SK-N-SH (cell line): ENCODE measurements around the gene ZNF711.
"Not testable (repeated sequence)": the region's sequence is repeated elsewhere in the genome, so short reads cannot be mapped to it uniquely, and the experiment has no call there.

Experiments used
- CTCF ChIP-seq: fragments of 200-600 bp; sonication (generic); IDR thresholded peaks from 2 replicates; pipeline ENCODE4 v1.6.1; 2017; ENCODE audit warnings: antibody characterized with exemption, mild to moderate bottlenecking, moderate library complexity
- EP300 ChIP-seq, 2 experiments: IDR thresholded peaks; 2 replicates each; pipeline versions ENCODE4 v1.4.0 to v1.6.1; 2012; ENCODE audit warnings: borderline replicate concordance in 1 of 2, low read depth in 1 of 2, low read length in 1 of 2
- EZH2phosphoT487 ChIP-seq: fragments of 200-600 bp; sonication (generic); IDR thresholded peaks from 2 replicates; pipeline ENCODE4 v1.6.1; 2017; ENCODE audit warnings: low read depth, mixed run types, mild to moderate bottlenecking, antibody characterized with exemption, moderate library complexity, borderline replicate concordance
- FOXJ3 ChIP-seq: sonication (generic); formaldehyde crosslinking; IDR thresholded peaks from 2 replicates; pipeline ENCODE4 v1.5.1; 2020; ENCODE audit warnings: mild to moderate bottlenecking, missing genetic modification reagents
- GABPA ChIP-seq: IDR thresholded peaks from 2 replicates; pipeline ENCODE4 v1.4.0; 2012; ENCODE audit warnings: low read depth, mild to moderate bottlenecking
- NFIC ChIP-seq: IDR thresholded peaks from 2 replicates; pipeline ENCODE4 v1.4.0; 2012; ENCODE audit warnings: borderline replicate concordance
- POLR2AphosphoS5 ChIP-seq: IDR thresholded peaks from 2 replicates; pipeline ENCODE4 v1.6.1; 2012; ENCODE audit warnings: low read depth, low read length
- RAD21 ChIP-seq: IDR thresholded peaks from 2 replicates; pipeline ENCODE4 v1.6.1; 2012; ENCODE audit warnings: mild to moderate bottlenecking, low read length
- RCOR1 ChIP-seq: fragments of 150-350 bp; IDR thresholded peaks from 2 replicates; pipeline ENCODE4 v1.6.1; 2017; ENCODE audit warnings: antibody characterized with exemption, low read length
- USF1 ChIP-seq: IDR thresholded peaks from 2 replicates; pipeline ENCODE4 v1.4.0; 2012; ENCODE audit warnings: low read depth, borderline replicate concordance
- TF ChIP-seq, protein P1 (sequence below): IDR thresholded peaks from 2 replicates; pipeline ENCODE4 v1.4.0; 2012; ENCODE audit warnings: low read depth
- TF ChIP-seq, protein P2 (sequence below): IDR thresholded peaks from 2 replicates; pipeline ENCODE4 v1.6.1; 2012; ENCODE audit warnings: mild to moderate bottlenecking, low read depth, low read length, moderate library complexity
- TF ChIP-seq, protein P3 (sequence below): IDR thresholded peaks from 2 replicates; pipeline ENCODE4; 2012

- not testable (repeated sequence) for TF ChIP-seq CTCF; GABPA; EP300 (IDR thresholded peaks at IDR 0.05; ENCODE audit: borderline replicate concordance in 1 of 2, low read depth in 1 of 2, low read length in 1 of 2); RCOR1; NFIC; USF1; POLR2AphosphoS5; RAD21; EZH2phosphoT487; FOXJ3 (CRISPR knock-in tag)
- TF ChIP-seq, protein P1, sequence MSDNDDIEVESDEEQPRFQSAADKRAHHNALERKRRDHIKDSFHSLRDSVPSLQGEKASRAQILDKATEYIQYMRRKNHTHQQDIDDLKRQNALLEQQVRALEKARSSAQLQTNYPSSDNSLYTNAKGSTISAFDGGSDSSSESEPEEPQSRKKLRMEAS = not testable (repeated sequence)
- TF ChIP-seq, protein P2, sequence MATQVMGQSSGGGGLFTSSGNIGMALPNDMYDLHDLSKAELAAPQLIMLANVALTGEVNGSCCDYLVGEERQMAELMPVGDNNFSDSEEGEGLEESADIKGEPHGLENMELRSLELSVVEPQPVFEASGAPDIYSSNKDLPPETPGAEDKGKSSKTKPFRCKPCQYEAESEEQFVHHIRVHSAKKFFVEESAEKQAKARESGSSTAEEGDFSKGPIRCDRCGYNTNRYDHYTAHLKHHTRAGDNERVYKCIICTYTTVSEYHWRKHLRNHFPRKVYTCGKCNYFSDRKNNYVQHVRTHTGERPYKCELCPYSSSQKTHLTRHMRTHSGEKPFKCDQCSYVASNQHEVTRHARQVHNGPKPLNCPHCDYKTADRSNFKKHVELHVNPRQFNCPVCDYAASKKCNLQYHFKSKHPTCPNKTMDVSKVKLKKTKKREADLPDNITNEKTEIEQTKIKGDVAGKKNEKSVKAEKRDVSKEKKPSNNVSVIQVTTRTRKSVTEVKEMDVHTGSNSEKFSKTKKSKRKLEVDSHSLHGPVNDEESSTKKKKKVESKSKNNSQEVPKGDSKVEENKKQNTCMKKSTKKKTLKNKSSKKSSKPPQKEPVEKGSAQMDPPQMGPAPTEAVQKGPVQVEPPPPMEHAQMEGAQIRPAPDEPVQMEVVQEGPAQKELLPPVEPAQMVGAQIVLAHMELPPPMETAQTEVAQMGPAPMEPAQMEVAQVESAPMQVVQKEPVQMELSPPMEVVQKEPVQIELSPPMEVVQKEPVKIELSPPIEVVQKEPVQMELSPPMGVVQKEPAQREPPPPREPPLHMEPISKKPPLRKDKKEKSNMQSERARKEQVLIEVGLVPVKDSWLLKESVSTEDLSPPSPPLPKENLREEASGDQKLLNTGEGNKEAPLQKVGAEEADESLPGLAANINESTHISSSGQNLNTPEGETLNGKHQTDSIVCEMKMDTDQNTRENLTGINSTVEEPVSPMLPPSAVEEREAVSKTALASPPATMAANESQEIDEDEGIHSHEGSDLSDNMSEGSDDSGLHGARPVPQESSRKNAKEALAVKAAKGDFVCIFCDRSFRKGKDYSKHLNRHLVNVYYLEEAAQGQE = not testable (repeated sequence)
- TF ChIP-seq, protein P3, sequence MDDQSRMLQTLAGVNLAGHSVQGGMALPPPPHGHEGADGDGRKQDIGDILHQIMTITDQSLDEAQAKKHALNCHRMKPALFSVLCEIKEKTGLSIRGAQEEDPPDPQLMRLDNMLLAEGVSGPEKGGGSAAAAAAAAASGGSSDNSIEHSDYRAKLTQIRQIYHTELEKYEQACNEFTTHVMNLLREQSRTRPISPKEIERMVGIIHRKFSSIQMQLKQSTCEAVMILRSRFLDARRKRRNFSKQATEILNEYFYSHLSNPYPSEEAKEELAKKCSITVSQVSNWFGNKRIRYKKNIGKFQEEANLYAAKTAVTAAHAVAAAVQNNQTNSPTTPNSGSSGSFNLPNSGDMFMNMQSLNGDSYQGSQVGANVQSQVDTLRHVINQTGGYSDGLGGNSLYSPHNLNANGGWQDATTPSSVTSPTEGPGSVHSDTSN = not testable (repeated sequence)
Measured at GRCh38 chrX:85285286-85285685, 41.5 kb downstream of the ZNF711 start.
